ENCODE measurements around the gene SHISA4.

Gene SHISA4

DNA sequence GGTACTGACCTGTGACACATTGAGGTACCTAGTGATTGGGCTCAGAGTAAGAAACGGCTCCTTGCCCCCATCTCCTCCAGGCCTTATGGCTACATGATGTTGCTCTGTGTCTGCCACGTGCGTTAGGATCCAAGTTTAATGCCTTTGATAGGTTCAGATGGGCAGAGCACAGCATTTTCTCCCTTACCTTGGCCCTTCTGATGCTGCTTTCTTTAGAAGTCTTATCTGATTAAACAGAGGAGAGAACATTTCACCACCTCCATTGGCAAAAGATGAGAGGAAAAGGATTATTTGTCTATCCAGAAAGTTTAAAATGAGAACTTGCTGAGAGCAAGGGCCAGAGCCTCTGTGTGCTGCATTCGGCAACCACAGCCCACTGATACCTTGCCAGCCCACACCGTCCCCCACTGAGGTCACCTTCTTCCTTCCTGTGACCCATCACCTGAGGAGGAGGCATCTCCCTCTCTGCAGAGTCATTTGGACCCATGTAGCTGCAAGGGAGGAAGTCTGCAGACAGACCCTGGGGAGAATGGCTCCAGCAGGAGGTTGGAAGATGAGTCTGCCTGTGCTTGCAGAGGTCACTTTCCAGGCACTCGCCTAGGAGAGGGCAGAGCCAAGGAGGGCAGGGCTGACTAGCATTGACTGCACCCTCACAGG, 16.7 kb downstream of the SHISA4 start:
- Histone ChIP-seq H3K4me1 (ENCODE audit: insufficient read depth, insufficient read length) (peaks cover 13% of the 10 kb centered on the region), H3K9ac (ENCODE audit: insufficient read length, low read depth) (no peak overlapping the region), H3K36me3 (ENCODE audit: insufficient read depth, insufficient read length, low read length) (no peaks in the 10 kb centered on the region), H3K9me3 (ENCODE audit: insufficient read depth, low read length) (no peaks in the 10 kb centered on the region), H3K27me3 (ENCODE audit: insufficient read depth, insufficient read length) (no peaks in the 10 kb centered on the region), H3K4me3 (ENCODE audit: insufficient read length, low read depth) (no peak overlapping the region)
- TF ChIP-seq ZNF274 (IDR thresholded peaks at IDR 0.05; ENCODE audit: low read depth, low read length) = no peak
- TF ChIP-seq YY1 (IDR thresholded peaks at IDR 0.05; ENCODE audit: insufficient read depth, insufficient read length) = no peak
- TF ChIP-seq SUZ12 (IDR thresholded peaks at IDR 0.05; ENCODE audit: extremely low read depth, insufficient read depth, insufficient read length) = no peak
- no peak for DNase-seq (ENCODE audit: low read depth, low spot score)

DNA sequence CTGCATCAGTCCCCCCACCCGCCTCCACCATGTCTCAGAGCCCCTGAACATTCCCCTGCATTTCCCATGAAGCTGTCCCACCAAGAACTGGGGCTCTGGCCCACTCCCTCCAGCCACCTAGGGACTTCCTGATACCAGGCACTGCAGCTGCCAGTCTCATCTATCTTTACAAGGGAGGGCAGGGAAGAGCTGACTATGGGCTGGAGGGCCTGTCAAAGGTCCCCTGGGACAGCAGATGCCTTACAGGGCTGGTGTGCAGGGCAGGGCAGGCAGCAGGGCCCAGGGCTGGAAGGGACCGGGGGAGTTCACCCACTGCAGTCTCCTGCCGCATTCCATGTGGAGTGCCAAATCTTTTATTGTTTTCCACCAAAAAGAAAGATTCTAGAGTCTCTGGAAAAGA, 17.6 kb downstream of the SHISA4 start:
- no peak overlapping the region for H3K4me3 ChIP-seq (ENCODE audit: insufficient read length, low read depth)
- no peaks in the 10 kb centered on the region for H3K36me3 ChIP-seq (ENCODE audit: insufficient read depth, insufficient read length, low read length)
- no peak overlapping the region for H3K9ac ChIP-seq (ENCODE audit: insufficient read length, low read depth)
- H3K9me3 ChIP-seq (ENCODE audit: insufficient read depth, low read length) = no peaks in the 10 kb centered on the region
- no peak for TF ChIP-seq ZNF274 (IDR thresholded peaks at IDR 0.05; ENCODE audit: low read depth, low read length)
- TF ChIP-seq SUZ12 (IDR thresholded peaks at IDR 0.05; ENCODE audit: extremely low read depth, insufficient read depth, insufficient read length) = no peak
- no peak for TF ChIP-seq YY1 (IDR thresholded peaks at IDR 0.05; ENCODE audit: insufficient read depth, insufficient read length)
- no peaks in the 10 kb centered on the region for H3K27me3 ChIP-seq (ENCODE audit: insufficient read depth, insufficient read length)
- H3K4me1 ChIP-seq (ENCODE audit: insufficient read depth, insufficient read length) = peaks cover 13% of the 10 kb centered on the region
- DNase-seq (ENCODE audit: low read depth, low spot score) = no peak

GRCh38 chr1:201907621-201908020, 18.9 kb downstream of the SHISA4 start:
- no peaks in the 10 kb centered on the region for H3K27me3 ChIP-seq (ENCODE audit: insufficient read depth, insufficient read length)
- peaks cover 12% of the 10 kb centered on the region for H3K4me1 ChIP-seq (ENCODE audit: insufficient read depth, insufficient read length)
- no peak for DNase-seq (ENCODE audit: low read depth, low spot score)
- no peaks in the 10 kb centered on the region for H3K9me3 ChIP-seq (ENCODE audit: insufficient read depth, low read length)
- no peak overlapping the region for H3K9ac ChIP-seq (ENCODE audit: insufficient read length, low read depth)
- TF ChIP-seq SUZ12 (IDR thresholded peaks at IDR 0.05; ENCODE audit: extremely low read depth, insufficient read depth, insufficient read length) (no peak), YY1 (IDR thresholded peaks at IDR 0.05; ENCODE audit: insufficient read depth, insufficient read length) (no peak), ZNF274 (IDR thresholded peaks at IDR 0.05; ENCODE audit: low read depth, low read length) (no peak)
- no peaks in the 10 kb centered on the region for H3K36me3 ChIP-seq (ENCODE audit: insufficient read depth, insufficient read length, low read length)
- no peak overlapping the region for H3K4me3 ChIP-seq (ENCODE audit: insufficient read length, low read depth)

DNA sequence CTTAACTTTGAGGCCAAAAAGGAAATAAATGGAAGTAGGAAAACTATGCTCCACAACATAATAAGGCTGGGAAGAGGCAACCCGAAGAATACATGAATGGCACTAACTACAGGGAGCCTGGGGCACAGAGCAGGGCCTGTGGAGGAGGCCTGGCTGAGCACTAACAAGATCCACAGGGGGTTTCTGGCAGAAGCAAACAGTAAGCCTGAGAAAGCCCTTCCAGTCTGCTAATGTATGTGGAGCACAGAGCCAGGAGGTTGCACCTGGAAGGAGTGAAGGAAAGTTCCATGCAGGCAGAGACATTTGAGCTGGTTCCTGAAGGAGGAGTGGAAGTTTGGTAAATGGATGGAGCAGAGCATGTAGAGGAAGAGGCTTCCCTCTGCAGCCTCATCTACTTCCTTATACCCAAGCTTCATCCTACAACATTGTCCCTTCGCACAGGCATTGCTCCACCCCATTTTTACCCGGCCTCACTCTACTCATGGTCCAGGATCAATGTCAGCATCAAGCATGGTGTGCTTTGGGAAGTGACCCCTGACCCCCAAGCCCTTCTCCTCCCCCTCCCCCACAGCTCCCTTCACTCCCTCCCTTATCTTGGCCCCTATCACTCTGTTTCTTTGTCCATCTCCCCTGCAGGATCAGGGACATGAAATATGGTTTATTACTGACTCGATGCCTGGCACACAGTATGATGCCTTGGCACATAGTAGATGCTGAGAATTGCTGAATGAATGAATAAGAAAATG, 23.3 kb downstream of the SHISA4 start:
- TF ChIP-seq ZNF274 (IDR thresholded peaks at IDR 0.05; ENCODE audit: low read depth, low read length) = no peak
- no peak for TF ChIP-seq YY1 (IDR thresholded peaks at IDR 0.05; ENCODE audit: insufficient read depth, insufficient read length)
- TF ChIP-seq SUZ12 (IDR thresholded peaks at IDR 0.05; ENCODE audit: extremely low read depth, insufficient read depth, insufficient read length) = no peak
- Histone ChIP-seq H3K9me3 (ENCODE audit: insufficient read depth, low read length) (no peaks in the 10 kb centered on the region), H3K36me3 (ENCODE audit: insufficient read depth, insufficient read length, low read length) (no peaks in the 10 kb centered on the region), H3K9ac (ENCODE audit: insufficient read length, low read depth) (peak overlapping the region; percentile 12), H3K4me3 (ENCODE audit: insufficient read length, low read depth) (no peak overlapping the region), H3K27me3 (ENCODE audit: insufficient read depth, insufficient read length) (no peaks in the 10 kb centered on the region), H3K4me1 (ENCODE audit: insufficient read depth, insufficient read length) (peaks cover 5% of the 10 kb centered on the region)
- no peak for DNase-seq (ENCODE audit: low read depth, low spot score)

DNA sequence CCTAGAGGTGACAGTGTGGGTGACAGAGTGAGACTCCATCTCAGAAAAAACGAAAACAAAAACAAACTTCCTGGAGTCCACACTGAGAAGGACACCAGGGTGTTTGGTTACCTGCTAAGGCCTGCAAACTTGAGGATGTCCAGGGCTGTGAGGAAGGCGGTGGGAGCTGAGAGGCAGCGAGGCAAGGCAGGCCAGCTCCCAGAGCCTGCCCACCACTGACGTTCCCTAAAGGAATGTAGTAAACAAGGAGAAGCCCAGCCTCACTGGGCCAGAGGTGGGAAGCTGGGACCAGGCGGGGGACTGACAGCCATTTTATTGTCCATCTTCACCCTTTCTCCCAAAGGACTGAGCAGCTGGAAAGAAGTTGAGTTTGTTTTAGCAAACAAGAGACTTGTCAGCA, 24.1 kb downstream of the SHISA4 start:
- H3K4me3 ChIP-seq (ENCODE audit: insufficient read length, low read depth) = no peak overlapping the region
- DNase-seq (ENCODE audit: low read depth, low spot score) = no peak
- no peaks in the 10 kb centered on the region for H3K36me3 ChIP-seq (ENCODE audit: insufficient read depth, insufficient read length, low read length)
- H3K27me3 ChIP-seq (ENCODE audit: insufficient read depth, insufficient read length) = no peaks in the 10 kb centered on the region
- H3K9me3 ChIP-seq (ENCODE audit: insufficient read depth, low read length) = no peaks in the 10 kb centered on the region
- H3K4me1 ChIP-seq (ENCODE audit: insufficient read depth, insufficient read length) = peaks cover 9% of the 10 kb centered on the region
- TF ChIP-seq YY1 (IDR thresholded peaks at IDR 0.05; ENCODE audit: insufficient read depth, insufficient read length) (peak; percentile 14), SUZ12 (IDR thresholded peaks at IDR 0.05; ENCODE audit: extremely low read depth, insufficient read depth, insufficient read length) (no peak)
- no peak overlapping the region for H3K9ac ChIP-seq (ENCODE audit: insufficient read length, low read depth)

GRCh38 chr1:201914456-201915235, 25.9 kb downstream of the SHISA4 start:
- TF ChIP-seq SUZ12 (IDR thresholded peaks at IDR 0.05; ENCODE audit: extremely low read depth, insufficient read depth, insufficient read length) = no peak
- TF ChIP-seq YY1 (IDR thresholded peaks at IDR 0.05; ENCODE audit: insufficient read depth, insufficient read length) = no peak
- TF ChIP-seq ZNF274 (IDR thresholded peaks at IDR 0.05; ENCODE audit: low read depth, low read length) = no peak
- no peak for DNase-seq (ENCODE audit: low read depth, low spot score)
- Histone ChIP-seq H3K27me3 (ENCODE audit: insufficient read depth, insufficient read length) (no peaks in the 10 kb centered on the region), H3K4me1 (ENCODE audit: insufficient read depth, insufficient read length) (peaks cover 9% of the 10 kb centered on the region), H3K4me3 (ENCODE audit: insufficient read length, low read depth) (no peak overlapping the region), H3K9ac (ENCODE audit: insufficient read length, low read depth) (no peak overlapping the region), H3K9me3 (ENCODE audit: insufficient read depth, low read length) (no peaks in the 10 kb centered on the region), H3K36me3 (ENCODE audit: insufficient read depth, insufficient read length, low read length) (no peaks in the 10 kb centered on the region)

Data from NT2/D1 (cell line).